GM06990 (cell line): ENCODE data around the gene FUT1.
"Not testable (repeated sequence)": the region's sequence is repeated elsewhere in the genome, so short reads cannot be mapped to it uniquely, and the experiment has no call there.

Experiments used
- DNase-seq: peaks from one replicate; pipeline ENCODE4 v3.0.0-alpha.2; 2011; ENCODE audit not compliant: insufficient read length; ENCODE audit errors: extremely low read depth
- H3K27me3 ChIP-seq: replicated peaks from 2 replicates; pipeline ENCODE4 v1.6.0; 2011; ENCODE audit warnings: low read length; ENCODE audit not compliant: control insufficient read depth, insufficient read depth
- H3K36me3 ChIP-seq: 2 replicates; pipeline ENCODE4 v1.5.1; 2011; ENCODE audit warnings: low read length; ENCODE audit not compliant: control insufficient read depth, insufficient read depth
- H3K4me3 ChIP-seq: replicated peaks from 2 replicates; pipeline ENCODE4 v1.5.1; 2011; ENCODE audit warnings: low read depth, mild to moderate bottlenecking, control low read depth, low read length
- TF ChIP-seq, protein P1 (sequence below): IDR thresholded peaks from 2 replicates; pipeline ENCODE4 v1.5.1; 2011; ENCODE audit warnings: low read length, control low read depth, mild to moderate bottlenecking, inconsistent platforms; ENCODE audit not compliant: insufficient read depth, poor library complexity, severe bottlenecking

FUT1 gene

DNA sequence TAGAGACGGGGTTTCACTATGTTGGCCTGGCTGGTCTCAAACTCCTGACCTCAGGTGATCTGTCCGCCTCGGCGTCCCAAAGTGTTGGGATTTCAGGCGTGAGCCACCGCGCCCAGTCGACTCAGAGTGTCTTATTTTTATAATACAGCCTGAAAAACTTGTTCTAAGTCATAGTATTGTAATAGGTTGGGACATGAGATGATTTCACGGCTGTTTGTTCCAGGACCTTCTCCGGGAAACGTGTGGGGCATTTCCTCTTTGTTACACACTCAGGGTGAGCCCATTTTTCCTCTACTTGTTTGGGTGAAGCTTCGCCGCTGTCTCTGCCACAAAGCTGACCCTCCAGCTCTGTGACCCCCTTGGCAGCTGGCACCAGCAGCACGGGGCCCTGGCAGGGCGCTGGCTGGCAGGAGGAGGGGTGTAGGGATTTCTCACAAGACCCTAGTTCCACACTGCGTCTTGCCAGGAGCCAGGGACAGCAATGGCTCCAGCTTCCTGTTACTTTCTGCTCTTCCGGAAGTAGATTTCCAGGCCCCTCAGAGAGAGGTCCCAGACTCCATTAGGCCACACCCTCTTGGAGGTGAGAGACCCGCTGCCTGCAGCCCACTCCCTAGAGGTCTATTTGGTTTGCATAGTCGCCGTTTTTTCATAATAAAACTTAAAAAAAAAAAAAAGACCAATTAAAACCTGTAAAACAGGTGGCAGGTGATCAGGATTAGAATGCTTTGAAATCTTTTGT lies 18.5 kb upstream of the FUT1 start:
- TF ChIP-seq, protein P1, sequence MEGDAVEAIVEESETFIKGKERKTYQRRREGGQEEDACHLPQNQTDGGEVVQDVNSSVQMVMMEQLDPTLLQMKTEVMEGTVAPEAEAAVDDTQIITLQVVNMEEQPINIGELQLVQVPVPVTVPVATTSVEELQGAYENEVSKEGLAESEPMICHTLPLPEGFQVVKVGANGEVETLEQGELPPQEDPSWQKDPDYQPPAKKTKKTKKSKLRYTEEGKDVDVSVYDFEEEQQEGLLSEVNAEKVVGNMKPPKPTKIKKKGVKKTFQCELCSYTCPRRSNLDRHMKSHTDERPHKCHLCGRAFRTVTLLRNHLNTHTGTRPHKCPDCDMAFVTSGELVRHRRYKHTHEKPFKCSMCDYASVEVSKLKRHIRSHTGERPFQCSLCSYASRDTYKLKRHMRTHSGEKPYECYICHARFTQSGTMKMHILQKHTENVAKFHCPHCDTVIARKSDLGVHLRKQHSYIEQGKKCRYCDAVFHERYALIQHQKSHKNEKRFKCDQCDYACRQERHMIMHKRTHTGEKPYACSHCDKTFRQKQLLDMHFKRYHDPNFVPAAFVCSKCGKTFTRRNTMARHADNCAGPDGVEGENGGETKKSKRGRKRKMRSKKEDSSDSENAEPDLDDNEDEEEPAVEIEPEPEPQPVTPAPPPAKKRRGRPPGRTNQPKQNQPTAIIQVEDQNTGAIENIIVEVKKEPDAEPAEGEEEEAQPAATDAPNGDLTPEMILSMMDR = no peak
- DNase-seq = no peak
- Histone ChIP-seq H3K36me3 (no peaks in the 10 kb centered on the region), H3K4me3 (no peak overlapping the region), H3K27me3 (no peaks in the 10 kb centered on the region)

DNA sequence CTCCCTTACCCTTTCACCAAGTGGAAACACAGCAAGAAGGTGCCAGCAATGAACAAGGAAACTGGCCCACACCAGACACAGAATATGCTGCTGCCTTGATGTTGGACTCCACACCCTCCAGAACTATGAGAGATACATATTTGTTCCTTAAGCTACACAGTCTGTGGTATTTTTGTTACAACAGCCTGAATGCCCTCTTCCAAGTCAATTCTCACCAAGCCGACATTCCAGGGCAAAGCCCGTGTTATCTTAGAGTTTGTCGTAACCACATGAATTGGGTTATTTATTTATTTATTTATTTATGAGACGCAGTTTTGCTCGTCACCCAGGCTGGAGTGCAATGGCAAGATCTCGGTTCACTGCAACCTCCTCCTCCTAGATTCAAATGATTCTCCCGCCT lies 17.8 kb upstream of the FUT1 start:
- DNase-seq = no peak
- H3K4me3 ChIP-seq = no peak overlapping the region
- TF ChIP-seq, protein P1 = no peak
- H3K27me3 ChIP-seq = no peaks in the 10 kb centered on the region
- no peaks in the 10 kb centered on the region for H3K36me3 ChIP-seq

DNA sequence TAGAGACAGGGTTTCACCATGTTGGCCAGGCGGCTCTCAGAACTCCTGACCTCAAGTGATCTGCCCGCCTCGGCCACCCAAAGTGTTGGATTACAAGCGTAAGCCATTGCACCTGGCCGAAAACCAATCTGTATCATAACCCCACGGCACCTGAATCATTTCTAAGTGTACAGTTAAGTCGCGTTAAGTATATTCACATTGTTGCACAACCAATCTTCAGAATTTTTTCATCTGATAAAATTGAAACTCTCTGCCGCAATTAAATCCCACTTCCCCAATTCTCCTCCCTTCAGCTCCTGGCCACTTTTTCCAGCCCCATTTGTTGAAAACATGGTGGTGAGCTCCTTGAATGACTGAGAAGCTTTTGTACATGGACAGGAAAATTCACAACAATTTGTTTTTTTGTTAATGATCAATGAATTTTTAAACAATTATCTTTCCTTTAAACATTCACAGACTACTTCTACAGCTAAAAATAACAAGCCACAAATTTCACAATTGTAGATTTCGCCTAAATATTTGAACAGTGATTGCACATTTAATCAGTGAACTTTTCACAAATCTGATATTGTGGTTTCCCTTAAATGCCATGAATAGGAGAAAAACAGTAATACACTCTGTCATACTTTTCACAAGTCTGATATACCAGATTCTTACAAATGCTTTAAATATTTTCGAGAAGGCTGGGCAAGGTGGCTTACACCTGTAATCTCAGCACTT lies 16.7 kb upstream of the FUT1 start:
- no peaks in the 10 kb centered on the region for H3K36me3 ChIP-seq
- TF ChIP-seq, protein P1 = no peak
- H3K4me3 ChIP-seq = no peak overlapping the region
- H3K27me3 ChIP-seq = no peaks in the 10 kb centered on the region
- no peak for DNase-seq

DNA sequence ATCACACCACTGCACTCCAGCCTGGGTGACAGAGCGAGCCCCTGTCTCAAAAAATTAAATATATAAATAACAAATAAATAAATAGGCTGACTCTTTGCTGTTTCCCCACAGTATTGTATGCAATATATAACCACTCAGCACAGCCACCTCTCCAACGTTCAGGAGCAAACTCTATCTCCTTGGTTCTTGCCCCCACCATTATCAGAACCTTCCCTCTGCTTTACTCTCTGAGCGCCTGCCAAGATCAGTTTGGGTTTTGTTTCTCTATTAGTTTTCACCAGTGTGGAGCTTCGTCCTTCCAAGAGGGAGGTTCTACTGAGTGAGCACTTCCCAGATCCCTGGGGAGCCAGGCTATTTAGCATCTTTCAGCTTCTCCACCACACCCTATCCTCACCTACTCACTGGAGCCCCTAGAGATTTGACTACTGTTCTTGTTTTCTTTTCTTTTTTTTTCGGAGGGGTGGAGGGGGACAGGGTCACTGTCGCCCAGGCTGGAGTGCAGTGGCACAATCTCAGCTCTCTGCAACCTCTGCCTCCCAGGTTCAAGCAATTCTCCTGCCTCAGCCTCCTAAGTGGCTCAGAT lies 15.8 kb upstream of the FUT1 start:
- not testable (repeated sequence) for H3K4me3 ChIP-seq, DNase-seq, H3K36me3 ChIP-seq, H3K27me3 ChIP-seq

DNA sequence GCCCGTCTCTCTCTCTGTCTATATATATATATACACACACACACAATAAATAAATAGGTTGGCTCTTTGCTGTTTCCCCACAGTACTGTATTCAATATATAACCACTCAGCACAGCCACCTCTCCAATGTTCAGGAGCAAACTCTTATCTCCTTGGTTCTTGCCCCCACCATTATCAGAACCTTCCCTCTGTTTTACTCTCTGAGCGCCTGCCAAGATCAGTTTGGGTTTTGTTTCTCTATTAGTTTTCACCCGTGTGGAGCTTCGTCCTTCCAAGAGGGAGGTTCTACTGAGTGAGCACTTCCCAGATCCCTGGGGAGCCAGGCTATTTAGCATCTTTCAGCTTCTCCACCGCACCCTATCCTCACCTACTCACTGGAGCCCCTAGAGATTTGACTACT lies 13.4 kb upstream of the FUT1 start:
- not testable (repeated sequence) for DNase-seq, H3K36me3 ChIP-seq, H3K27me3 ChIP-seq, H3K4me3 ChIP-seq

DNA sequence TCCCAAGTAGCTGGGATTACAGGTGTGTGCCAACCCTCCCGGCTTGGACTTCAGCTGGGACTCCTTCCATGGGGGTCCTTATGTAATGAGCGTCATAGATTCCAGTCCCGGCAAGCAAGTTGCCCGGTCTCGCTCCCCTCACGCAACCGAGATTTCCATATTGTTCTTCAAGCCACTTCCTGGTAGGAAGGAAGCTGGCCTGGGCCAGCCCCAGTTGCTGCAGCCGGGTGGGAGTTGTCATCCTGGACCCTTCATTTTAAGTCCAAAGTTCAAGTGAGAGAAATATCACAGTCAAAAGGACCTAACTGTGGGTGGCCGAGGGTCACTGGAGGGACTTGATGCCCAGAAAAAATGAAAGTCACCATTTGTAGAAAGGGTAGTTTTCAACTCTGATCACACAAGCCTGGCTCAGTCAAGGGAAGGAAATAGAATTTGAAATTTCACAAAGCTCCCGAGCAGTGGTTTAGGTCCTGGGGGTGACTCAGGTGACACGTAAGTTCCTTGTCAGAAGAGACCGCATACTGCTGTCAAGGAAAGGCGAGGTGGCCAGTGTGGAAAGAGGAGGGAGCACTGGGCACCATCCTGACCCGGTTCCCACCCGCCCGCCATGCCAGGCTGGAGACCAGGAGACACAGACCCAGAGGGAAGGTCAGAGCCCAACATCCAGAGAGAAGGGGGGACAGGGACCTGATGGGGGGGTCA lies 8.2 kb upstream of the FUT1 start:
- Histone ChIP-seq H3K4me3 (no peak overlapping the region), H3K36me3 (no peaks in the 10 kb centered on the region), H3K27me3 (no peaks in the 10 kb centered on the region)
- DNase-seq = no peak
- TF ChIP-seq, protein P1 = no peak
